H9 (cell line): ENCODE measurements around the gene GALNT10. TPM values are rescaled to one million over a fixed set of nuclear protein-coding genes. Genes with fewer than 3 reads are reported as not detected.

ENCODE experiments used
- DNase-seq: peaks from one replicate; pipeline ENCODE4 v3.0.0-alpha.2; 2017
- H2AFZ ChIP-seq: one replicate; pipeline ENCODE4 v1.6.1; 2013; ENCODE audit warnings: mild to moderate bottlenecking, low read length, control low read depth, moderate library complexity
- H2AK5ac ChIP-seq: 2 replicates; pipeline ENCODE4 v1.6.1; 2013; ENCODE audit warnings: low read length, control low read depth, mixed read lengths; ENCODE audit not compliant: insufficient read length
- H2BK120ac ChIP-seq: one replicate; pipeline ENCODE4 v1.6.1; 2013; ENCODE audit warnings: low read depth, mild to moderate bottlenecking, low read length, control low read depth, inconsistent platforms; ENCODE audit not compliant: poor library complexity, severe bottlenecking
- H2BK12ac ChIP-seq: 2 replicates; pipeline ENCODE4 v1.6.1; 2013; ENCODE audit warnings: low read length, control low read depth, mixed read lengths, low read depth; ENCODE audit not compliant: insufficient read length
- H2BK15ac ChIP-seq: 2 replicates; pipeline ENCODE4 v1.6.1; 2013; ENCODE audit warnings: low read depth, low read length, control low read depth
- H2BK20ac ChIP-seq: one replicate; pipeline ENCODE4 v1.6.1; 2013; ENCODE audit warnings: low read depth, mild to moderate bottlenecking, low read length, control low read depth, inconsistent platforms; ENCODE audit not compliant: poor library complexity, severe bottlenecking
- H2BK5ac ChIP-seq: 2 replicates; pipeline ENCODE4 v1.6.1; 2013; ENCODE audit warnings: low read length, control low read depth, mixed read lengths; ENCODE audit not compliant: insufficient read length
- H3K14ac ChIP-seq: 2 replicates; pipeline ENCODE4 v1.6.1; 2013; ENCODE audit warnings: low read length, control low read depth; ENCODE audit not compliant: insufficient read depth
- H3K18ac ChIP-seq: 2 replicates; pipeline ENCODE4 v1.6.1; 2013; ENCODE audit warnings: low read depth, mild to moderate bottlenecking, mixed read lengths, low read length, control low read depth; ENCODE audit not compliant: insufficient read length
- H3K23ac ChIP-seq: 2 replicates; pipeline ENCODE4 v1.6.1; 2013; ENCODE audit warnings: low read length, control low read depth, mixed read lengths, low read depth; ENCODE audit not compliant: insufficient read length
- H3K23me2 ChIP-seq: 2 replicates; pipeline ENCODE4 v1.6.1; 2013; ENCODE audit warnings: low read depth, mild to moderate bottlenecking, mixed read lengths, low read length, control low read depth; ENCODE audit not compliant: insufficient read length, poor library complexity, severe bottlenecking
- H3K27ac ChIP-seq: 2 replicates; pipeline ENCODE4 v1.5.1; 2013; ENCODE audit warnings: low read length, control low read depth, mixed read lengths, low read depth; ENCODE audit not compliant: insufficient read length
- H3K27me3 ChIP-seq: 2 replicates; pipeline ENCODE4 v1.6.1; 2013; ENCODE audit warnings: low read length, control low read depth, inconsistent platforms; ENCODE audit not compliant: insufficient read depth
- H3K4ac ChIP-seq: 2 replicates; pipeline ENCODE4 v1.6.1; 2013; ENCODE audit warnings: low read depth, mild to moderate bottlenecking, control low read depth, inconsistent platforms, low read length, moderate library complexity
- H3K4me1 ChIP-seq: 2 replicates; pipeline ENCODE4 v1.6.1; 2013; ENCODE audit warnings: low read length, control low read depth, inconsistent platforms; ENCODE audit not compliant: insufficient read depth
- H3K4me2 ChIP-seq: 2 replicates; pipeline ENCODE4 v1.6.1; 2013; ENCODE audit warnings: low read length, control low read depth, mixed read lengths; ENCODE audit not compliant: insufficient read length, insufficient read depth
- H3K56ac ChIP-seq: 2 replicates; pipeline ENCODE4 v1.6.1; 2013; ENCODE audit warnings: low read depth, mild to moderate bottlenecking, mixed read lengths, low read length, control low read depth; ENCODE audit not compliant: insufficient read length
- H3K79me1 ChIP-seq: 2 replicates; pipeline ENCODE4 v1.6.1; 2013; ENCODE audit warnings: low read depth, mild to moderate bottlenecking, moderate library complexity, low read length, control low read depth, inconsistent platforms; ENCODE audit not compliant: insufficient read depth, poor library complexity, severe bottlenecking
- H3K79me2 ChIP-seq: 2 replicates; pipeline ENCODE4 v1.6.1; 2013; ENCODE audit warnings: low read length, control low read depth, inconsistent platforms; ENCODE audit not compliant: insufficient read depth
- H3K9ac ChIP-seq: 2 replicates; pipeline ENCODE4 v1.6.1; 2013; ENCODE audit warnings: low read length, control low read depth, mixed read lengths; ENCODE audit not compliant: insufficient read length; ENCODE audit errors: extremely low read depth
- H3K9me3 ChIP-seq: one replicate; pipeline ENCODE4 v1.6.1; 2013; ENCODE audit warnings: low read depth, low read length, inconsistent platforms; ENCODE audit not compliant: control insufficient read depth
- H3T11ph ChIP-seq: one replicate; pipeline ENCODE4 v1.6.1; 2013; ENCODE audit warnings: mild to moderate bottlenecking, low read length, control low read depth, inconsistent platforms
- H4K20me1 ChIP-seq: one replicate; pipeline ENCODE4 v1.6.1; 2013; ENCODE audit not compliant: control insufficient read depth, insufficient read length, insufficient read depth
- H4K5ac ChIP-seq: 2 replicates; pipeline ENCODE4 v1.6.1; 2013; ENCODE audit warnings: low read depth, mild to moderate bottlenecking, mixed read lengths, low read length, control low read depth; ENCODE audit not compliant: insufficient read length
- H4K8ac ChIP-seq: replicated peaks from 2 replicates; pipeline ENCODE4 v1.6.1; 2013; ENCODE audit warnings: low read length, control low read depth, mixed read lengths, low read depth; ENCODE audit not compliant: insufficient read length
- H4K91ac ChIP-seq: 2 replicates; pipeline ENCODE4 v1.6.1; 2013; ENCODE audit warnings: low read depth, mild to moderate bottlenecking, moderate library complexity, mixed read lengths, low read length, control low read depth; ENCODE audit not compliant: insufficient read length
- H3K27ac Mint-ChIP-seq, 3 experiments: 2 replicates in 2 of 3; 3 replicates in 1 of 3; pipeline ENCODE4 v1.8.0; 2020 to 2021; ENCODE audit warnings: mixed read lengths in 3 of 3, mild to moderate bottlenecking in 1 of 3, moderate library complexity in 1 of 3
- H3K27me3 Mint-ChIP-seq: 2 replicates; pipeline ENCODE4 v1.8.0; 2021; ENCODE audit warnings: low read depth, mild to moderate bottlenecking, moderate library complexity, mixed read lengths
- H3K36me3 Mint-ChIP-seq, 3 experiments: 2 replicates in 2 of 3; 3 replicates in 1 of 3; pipeline ENCODE4 v1.8.0; 2020 to 2021; ENCODE audit warnings: low read depth in 3 of 3, mixed read lengths in 3 of 3; ENCODE audit not compliant: insufficient read depth in 1 of 3
- H3K4me1 Mint-ChIP-seq, 2 experiments: 2 replicates each; pipeline ENCODE4 v1.8.0; 2020; ENCODE audit warnings: mixed read lengths in 2 of 2
- H3K4me3 Mint-ChIP-seq, 2 experiments: 2 replicates in 1 of 2; 3 replicates in 1 of 2; pipeline ENCODE4 v1.8.0; 2020 to 2021; ENCODE audit warnings: mild to moderate bottlenecking in 2 of 2, mixed read lengths in 2 of 2, moderate library complexity in 1 of 2
- H3K9me3 Mint-ChIP-seq, 2 experiments: 2 replicates in 1 of 2; 3 replicates in 1 of 2; pipeline ENCODE4 v1.8.0; 2020; ENCODE audit warnings: mild to moderate bottlenecking in 2 of 2, mixed read lengths in 2 of 2, moderate library complexity in 1 of 2
- CTCF ChIP-seq: fragments of 200-600 bp; sonication (generic); conservative IDR thresholded peaks from 3 replicates; pipeline ENCODE4 v1.8.0; 2021; ENCODE audit warnings: antibody characterized with exemption, mild to moderate bottlenecking
- WGBS: extraction: QIAGEN DNeasy Blood & Tissue Kit; methylation state at CpG from one replicate; pipeline ENCODE4 v1.1.7; 2013; ENCODE audit warnings: missing lambda C conversion rate, low lambda C conversion rate, mixed read lengths; ENCODE audit not compliant: insufficient read length; ENCODE audit errors: extremely low coverage; 5-methylcytosine and 5-hydroxymethylcytosine counted together
- total RNA-seq: library from RNA; stranded (reverse); gene quantifications from 2 replicates; pipeline ENCODE4 v1.2.1, GENCODE V29; 2021

GALNT10 gene
- total RNA-seq, 1 experiment from 2014 or later = 15.4 TPM

- H2BK120ac ChIP-seq = no peak overlapping the region
- H2AFZ ChIP-seq = no peak overlapping the region
- TF ChIP-seq CTCF = no peak
- H3K27ac ChIP-seq = no peak overlapping the region
- H3K56ac ChIP-seq = no peak overlapping the region
- H2BK15ac ChIP-seq = no peak overlapping the region
- H3K14ac ChIP-seq = no peak overlapping the region
- no peaks in the 10 kb centered on the region for H4K20me1 ChIP-seq
- no peak overlapping the region for H3K18ac ChIP-seq
- H3K23me2 ChIP-seq = no peaks in the 10 kb centered on the region
- no peak overlapping the region for H4K5ac ChIP-seq
- no peak overlapping the region for H3K9ac ChIP-seq
- WGBS = no CpG with 5 or more reads among the region's 4 CpGs
- H3K27ac Mint-ChIP-seq = no peak overlapping the region
- no peak overlapping the region for H3K23ac ChIP-seq
- H3T11ph ChIP-seq = no peak overlapping the region
- no peak overlapping the region for H4K91ac ChIP-seq
- no peak overlapping the region for H2BK5ac ChIP-seq
- H2BK20ac ChIP-seq = no peak overlapping the region
- H2BK12ac ChIP-seq = no peak overlapping the region
- no peaks in the 10 kb centered on the region for H3K9me3 Mint-ChIP-seq
- no peaks in the 10 kb centered on the region; the same call in 1 of the 2 replicates for H3K4me1 ChIP-seq
- no peaks in the 10 kb centered on the region for H3K79me1 ChIP-seq
- no peaks in the 10 kb centered on the region for H3K36me3 Mint-ChIP-seq
- no peak overlapping the region for H3K4ac ChIP-seq
- no peaks in the 10 kb centered on the region for H3K27me3 Mint-ChIP-seq
- no peak overlapping the region for H3K4me2 ChIP-seq
- no peak overlapping the region for H3K4me3 Mint-ChIP-seq
- DNase-seq = no peak
- no peak overlapping the region for H4K8ac ChIP-seq
- H3K27me3 ChIP-seq = no peaks in the 10 kb centered on the region
- no peaks in the 10 kb centered on the region for H3K79me2 ChIP-seq
- no peak overlapping the region for H2AK5ac ChIP-seq
- H3K9me3 ChIP-seq = no peaks in the 10 kb centered on the region
- H3K4me1 Mint-ChIP-seq = peaks cover 6 to 12% of the 10 kb centered on the region in 2 experiments; a peak in 3 of 4 replicates
Measured at GRCh38 chr5:154342963-154343362, 152.4 kb downstream of the GALNT10 start.
